ENCODE data around the gene SCFD2. TPM values are rescaled to one million over a fixed set of nuclear protein-coding genes. Genes with fewer than 3 reads are reported as not detected.
A peak's percentile ranks its signal among the peaks of the same experiment; 100 is the strongest.

SCFD2 gene
- polyA plus RNA-seq, 1 donor from 2014 or later: 17.2 TPM

DNA sequence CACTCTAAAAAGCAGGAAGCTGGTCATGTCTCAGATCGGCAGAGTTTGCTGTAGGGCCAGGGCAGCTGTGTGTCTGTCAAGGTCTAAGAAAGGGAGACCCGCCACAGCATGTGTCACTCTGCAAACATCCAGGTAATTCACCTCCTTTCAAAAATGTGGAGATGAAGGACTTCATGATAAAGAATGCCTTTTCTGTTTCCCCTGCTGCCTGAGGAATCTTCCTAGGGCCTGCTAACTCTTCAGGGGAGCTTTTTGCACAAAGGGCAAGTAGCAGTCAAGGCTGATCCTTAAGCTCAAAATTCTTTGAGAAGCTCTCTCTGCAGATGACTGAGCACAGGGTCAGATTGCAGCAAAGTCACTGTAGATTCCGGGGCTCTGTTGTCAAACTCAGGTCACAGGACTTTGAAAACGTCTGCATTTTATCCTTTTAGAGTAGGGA, 482.7 kb downstream of the SCFD2 start:
- H3K4me3 Mint-ChIP-seq: no peak overlapping the region

DNA sequence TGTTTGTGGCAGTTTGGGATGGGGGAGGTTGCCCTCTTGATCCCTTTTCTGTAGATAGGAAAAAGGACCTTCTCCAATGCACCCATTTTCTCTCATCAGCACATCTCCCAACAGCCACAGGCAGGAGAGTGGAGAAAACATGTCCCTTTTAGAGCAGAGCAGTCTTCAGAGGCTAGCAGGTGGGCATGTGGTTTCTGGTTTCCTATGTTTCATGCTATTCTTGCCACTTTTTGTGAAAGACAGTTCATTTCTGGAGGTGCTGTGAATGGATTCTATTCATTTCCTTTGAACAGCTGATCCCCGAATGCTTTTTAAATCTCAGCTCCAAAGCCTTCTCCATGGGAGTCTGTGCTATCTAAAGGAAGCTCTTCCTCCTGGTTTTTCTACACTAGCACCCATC, 484.9 kb downstream of the SCFD2 start:
- Mint-ChIP-seq H3K9me3 (peaks cover 0 to under 1% (median 0%) of the 10 kb centered on the region in 3 donors), H3K27ac (no peak overlapping the region), H3K27me3 (no peaks in the 10 kb centered on the region), H3K4me3 (no peak overlapping the region), H3K4me1 (peaks cover 0 to 1% (median 0%) of the 10 kb centered on the region in 3 donors), H3K36me3 (peaks cover 6% of the 10 kb centered on the region)

More for the DNA sequence above, 482.7 kb downstream of the SCFD2 start:
- no peaks in the 10 kb centered on the region for H3K4me1 Mint-ChIP-seq
- H3K9me3 Mint-ChIP-seq: peaks cover 0 to 5% (median 0%) of the 10 kb centered on the region in 3 donors
- no peaks in the 10 kb centered on the region for H3K27me3 Mint-ChIP-seq
- no peak overlapping the region for H3K27ac Mint-ChIP-seq
- H3K36me3 Mint-ChIP-seq: peaks cover 7% of the 10 kb centered on the region

DNA sequence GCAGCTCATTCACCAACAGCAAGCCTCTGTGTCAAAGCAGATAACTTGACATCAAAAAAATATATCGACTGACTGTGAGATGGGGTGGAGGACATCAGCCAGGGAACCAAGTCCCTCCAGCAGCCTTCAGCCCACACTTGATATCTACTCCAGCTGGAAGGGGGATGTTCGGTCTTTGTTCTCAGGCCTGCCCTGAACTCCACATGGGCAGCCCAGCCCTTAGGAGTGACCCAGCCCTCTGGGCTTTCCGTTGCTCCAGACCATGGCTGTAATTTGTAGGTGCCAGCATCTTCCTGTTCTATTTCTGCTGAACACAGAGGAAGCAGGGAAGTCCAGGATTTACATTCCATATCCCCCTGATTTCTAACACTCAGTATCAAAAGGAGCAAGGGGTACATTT, 486.4 kb downstream of the SCFD2 start:
- Mint-ChIP-seq H3K9me3 (no peaks in the 10 kb centered on the region), H3K4me1 (peaks cover 0 to 1% (median 0%) of the 10 kb centered on the region in 3 donors), H3K27ac (no peak overlapping the region), H3K36me3 (peaks cover 12% of the 10 kb centered on the region), H3K4me3 (no peak overlapping the region), H3K27me3 (no peaks in the 10 kb centered on the region)

DNA sequence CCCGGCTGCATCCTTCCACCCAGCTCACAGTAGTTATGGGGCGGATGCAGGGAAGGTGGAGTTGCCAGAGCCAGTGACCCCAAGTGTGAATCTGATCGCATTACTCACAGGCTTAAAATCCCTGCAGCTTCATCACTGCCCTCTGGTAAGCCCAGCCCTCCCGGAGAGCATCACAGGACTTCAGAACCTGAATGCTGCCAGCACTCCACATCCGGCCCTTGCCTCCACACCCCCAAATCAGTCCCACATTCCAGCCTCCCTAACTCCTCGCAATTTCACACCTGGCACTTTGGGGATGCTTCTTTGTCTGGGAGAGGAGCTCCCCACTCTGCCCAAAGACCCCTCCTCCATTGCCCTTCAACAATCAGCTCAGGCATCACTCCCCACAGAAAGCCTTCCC, 488.2 kb downstream of the SCFD2 start:
- Mint-ChIP-seq H3K27ac (no peak overlapping the region), H3K4me1 (peaks cover 0 to 1% (median 0%) of the 10 kb centered on the region in 3 donors), H3K9me3 (no peaks in the 10 kb centered on the region), H3K4me3 (no peak overlapping the region), H3K27me3 (no peaks in the 10 kb centered on the region), H3K36me3 (peaks cover 15% of the 10 kb centered on the region)

DNA sequence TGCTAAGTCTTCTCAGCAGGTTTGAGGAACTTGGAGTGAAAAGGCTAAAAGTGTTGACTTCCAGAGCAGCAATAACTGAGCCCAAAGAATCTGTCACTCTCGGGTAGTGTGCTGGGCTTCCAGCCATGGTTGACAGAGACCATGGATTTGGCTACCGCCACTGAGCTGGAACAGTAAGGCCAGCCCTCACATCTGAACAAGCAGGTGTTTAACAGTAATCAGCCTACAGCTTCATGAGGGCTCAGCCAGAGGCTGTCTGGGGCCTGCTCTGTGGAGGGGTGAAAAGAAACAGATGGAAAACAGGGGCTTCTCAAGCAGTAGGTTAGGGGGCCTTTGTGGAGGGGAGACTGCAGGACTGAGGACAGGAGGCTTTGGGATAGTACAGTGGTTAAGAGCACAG, 488.8 kb downstream of the SCFD2 start:
- H3K27ac Mint-ChIP-seq: no peak overlapping the region
- no peak overlapping the region for H3K4me3 Mint-ChIP-seq
- H3K27me3 Mint-ChIP-seq: no peaks in the 10 kb centered on the region
- H3K36me3 Mint-ChIP-seq: peaks cover 17% of the 10 kb centered on the region
- no peaks in the 10 kb centered on the region for H3K9me3 Mint-ChIP-seq
- peaks cover 0 to 1% (median 0%) of the 10 kb centered on the region in 3 donors for H3K4me1 Mint-ChIP-seq

DNA sequence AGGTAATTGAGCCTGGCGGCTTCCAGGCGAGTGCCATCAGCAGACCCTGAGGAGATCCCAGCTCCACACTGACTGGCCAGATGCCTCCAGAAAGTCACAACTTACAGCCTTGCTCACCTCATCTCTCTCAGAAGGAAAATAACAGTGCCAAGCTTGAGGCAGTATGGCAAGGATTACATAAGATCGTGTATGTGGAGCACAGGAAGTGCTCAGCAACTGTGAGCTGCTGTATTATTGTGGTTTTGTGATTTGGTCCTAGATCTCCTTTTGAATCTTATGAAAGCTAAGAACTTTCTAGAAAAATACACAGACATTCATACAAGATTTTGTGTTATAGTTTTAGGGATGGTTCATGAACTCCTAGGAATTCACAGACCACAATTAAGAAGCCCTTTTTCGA, 489.8 kb downstream of the SCFD2 start:
- Mint-ChIP-seq H3K4me3 (no peak overlapping the region), H3K36me3 (peaks cover 13% of the 10 kb centered on the region), H3K4me1 (peaks cover 0 to 1% (median 0%) of the 10 kb centered on the region in 3 donors), H3K9me3 (no peaks in the 10 kb centered on the region), H3K27me3 (no peaks in the 10 kb centered on the region), H3K27ac (no peak overlapping the region)

DNA sequence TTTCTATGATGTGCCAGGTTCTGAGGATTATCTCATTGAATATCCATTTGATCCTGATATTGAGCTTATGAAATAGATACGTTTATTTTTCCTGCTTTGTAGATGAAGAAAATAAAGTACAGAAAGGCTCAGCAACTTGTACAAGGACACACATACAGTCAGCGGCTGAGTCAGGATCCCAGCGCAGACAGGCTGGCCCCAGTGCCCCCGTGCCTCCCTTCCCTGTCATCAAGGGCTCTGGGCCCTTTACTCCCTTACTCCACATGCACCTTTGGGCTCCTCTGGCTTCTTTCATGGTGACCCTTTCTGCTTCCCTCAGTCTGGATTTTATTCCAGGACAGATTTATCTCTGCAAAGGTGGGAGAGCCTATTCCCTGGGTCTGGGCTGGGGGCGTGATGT, 490.9 kb downstream of the SCFD2 start:
- peaks cover 17% of the 10 kb centered on the region for H3K36me3 Mint-ChIP-seq
- H3K27me3 Mint-ChIP-seq: no peaks in the 10 kb centered on the region
- H3K27ac Mint-ChIP-seq: no peak overlapping the region
- no peak overlapping the region for H3K4me3 Mint-ChIP-seq
- no peaks in the 10 kb centered on the region for H3K9me3 Mint-ChIP-seq
- peaks cover 0 to 1% (median 0%) of the 10 kb centered on the region in 3 donors for H3K4me1 Mint-ChIP-seq

DNA sequence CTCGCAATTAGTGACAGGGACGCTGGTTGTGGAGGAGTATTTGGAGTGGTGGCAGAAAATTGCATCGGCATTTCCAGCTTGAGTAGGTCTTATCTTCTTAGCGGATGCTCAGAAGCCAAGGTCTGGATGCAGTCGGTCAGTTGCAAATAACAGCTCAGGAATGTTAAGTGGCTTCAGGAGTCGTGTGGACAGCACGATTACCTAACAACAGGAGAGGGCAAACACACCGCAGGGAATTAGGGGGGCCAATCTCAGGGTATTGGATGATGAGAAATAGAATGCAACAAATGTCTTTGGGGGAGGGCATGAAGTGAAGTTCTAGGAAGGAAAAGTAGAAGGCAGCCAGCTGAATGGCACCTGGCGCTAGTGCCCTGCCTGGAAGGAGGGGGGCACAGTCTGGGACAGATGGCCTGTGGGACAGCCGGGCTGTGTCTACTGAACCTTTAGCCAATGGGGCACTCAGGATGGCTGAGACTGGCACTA, 492.0 kb downstream of the SCFD2 start:
- Mint-ChIP-seq H3K4me1 (peaks cover 0 to 1% (median 0%) of the 10 kb centered on the region in 3 donors), H3K9me3 (no peaks in the 10 kb centered on the region)

DNA sequence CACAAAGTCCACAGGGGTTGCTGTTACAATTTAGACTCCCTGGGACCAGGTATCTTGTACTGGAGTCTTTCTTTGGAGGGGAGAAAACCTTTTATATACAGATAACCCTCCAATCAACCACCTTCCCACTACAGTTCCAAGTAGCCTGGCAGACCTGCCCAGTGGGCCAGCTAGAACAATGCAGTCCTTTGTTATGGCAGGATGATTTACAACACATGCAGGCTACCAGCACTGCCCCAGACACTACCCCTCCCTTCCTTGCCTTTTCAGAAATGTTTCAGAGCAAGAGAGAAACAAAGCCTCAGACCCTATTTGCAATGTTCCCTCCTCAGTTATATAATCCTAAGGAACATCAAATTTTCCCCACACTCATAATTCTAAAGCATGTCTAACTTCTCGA, 492.7 kb downstream of the SCFD2 start:
- peaks cover 0 to 4% (median 0%) of the 10 kb centered on the region in 3 donors for H3K4me1 Mint-ChIP-seq
- no peak overlapping the region for H3K4me3 Mint-ChIP-seq
- H3K36me3 Mint-ChIP-seq: peaks cover 19% of the 10 kb centered on the region
- no peak overlapping the region for H3K27ac Mint-ChIP-seq
- H3K27me3 Mint-ChIP-seq: no peaks in the 10 kb centered on the region
- no peaks in the 10 kb centered on the region for H3K9me3 Mint-ChIP-seq

More for the DNA sequence above, 492.0 kb downstream of the SCFD2 start:
- peaks cover 19% of the 10 kb centered on the region for H3K36me3 Mint-ChIP-seq
- no peak overlapping the region for H3K27ac Mint-ChIP-seq
- H3K27me3 Mint-ChIP-seq: no peaks in the 10 kb centered on the region
- no peak overlapping the region for H3K4me3 Mint-ChIP-seq

DNA sequence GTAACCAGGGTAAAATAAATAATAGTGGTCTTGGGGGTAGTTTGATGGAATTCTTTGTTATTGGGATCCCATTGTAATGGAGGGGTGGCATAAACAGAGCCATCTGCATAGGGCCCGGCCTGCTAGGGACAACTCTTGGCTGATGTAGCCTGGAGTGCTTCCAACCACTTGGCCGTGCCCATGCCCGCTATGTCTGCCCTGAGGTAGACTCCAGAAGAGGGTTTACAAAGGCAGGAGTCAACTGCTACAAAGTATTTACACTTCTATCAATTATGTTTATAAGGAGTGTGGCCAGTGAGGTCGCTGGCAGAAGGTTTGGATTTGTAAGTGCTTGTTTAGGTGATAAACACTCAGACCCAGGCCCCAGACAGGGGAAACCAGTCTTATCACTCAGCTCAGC, 495.6 kb downstream of the SCFD2 start:
- no peaks in the 10 kb centered on the region for H3K9me3 Mint-ChIP-seq
- H3K27me3 Mint-ChIP-seq: peaks cover 1% of the 10 kb centered on the region
- no peak overlapping the region for H3K27ac Mint-ChIP-seq
- H3K36me3 Mint-ChIP-seq: peaks cover 12% of the 10 kb centered on the region
- H3K4me3 Mint-ChIP-seq: no peak overlapping the region
- H3K4me1 Mint-ChIP-seq: peaks cover 0 to 4% (median 0%) of the 10 kb centered on the region in 3 donors

DNA sequence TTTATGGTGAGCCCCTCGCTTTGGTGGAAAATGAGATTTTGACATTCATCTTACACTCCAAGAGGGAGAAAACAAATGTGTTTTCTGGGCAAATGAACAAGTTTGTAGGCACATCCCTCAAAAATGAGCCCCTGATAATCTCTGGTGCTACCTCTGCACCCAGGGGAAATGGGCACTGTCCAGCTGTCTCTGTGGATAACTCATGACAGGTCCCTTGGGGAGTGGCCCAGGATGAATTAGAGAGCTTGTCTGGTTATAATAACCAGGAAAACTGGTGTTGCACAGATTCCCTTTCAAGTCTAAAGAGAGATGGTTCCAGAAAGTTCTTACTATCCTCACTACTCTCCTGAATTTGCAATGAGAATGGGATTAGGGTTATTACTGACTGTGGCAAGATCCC, 496.2 kb downstream of the SCFD2 start:
- Mint-ChIP-seq H3K27ac (no peak overlapping the region), H3K4me3 (no peak overlapping the region), H3K4me1 (peaks cover 0 to 4% (median 0%) of the 10 kb centered on the region in 3 donors), H3K36me3 (peaks cover 11% of the 10 kb centered on the region), H3K9me3 (no peaks in the 10 kb centered on the region), H3K27me3 (peaks cover 1% of the 10 kb centered on the region)

DNA sequence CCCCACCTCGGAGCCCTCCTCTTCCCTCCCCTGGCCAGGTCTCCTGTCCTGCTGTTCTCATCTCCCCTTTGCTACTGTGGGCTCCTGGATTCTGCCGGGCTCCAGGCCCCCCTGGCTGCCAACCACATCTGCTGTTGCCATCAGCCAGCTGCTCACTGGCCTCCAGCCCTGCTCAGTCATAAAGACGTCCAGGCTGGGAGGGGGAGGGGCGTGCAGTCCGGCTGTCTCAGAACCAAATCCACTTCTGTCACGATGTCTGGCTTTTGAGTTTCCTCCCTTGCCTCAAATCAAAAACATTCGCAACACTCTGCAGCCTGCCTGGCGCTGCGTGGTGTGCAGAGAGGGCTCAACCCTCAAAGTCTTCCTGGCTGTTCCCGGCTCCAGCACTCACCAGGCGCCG, 496.7 kb downstream of the SCFD2 start:
- Mint-ChIP-seq H3K9me3 (no peaks in the 10 kb centered on the region), H3K4me3 (no peak overlapping the region), H3K36me3 (peaks cover 11% of the 10 kb centered on the region), H3K27me3 (peaks cover 1% of the 10 kb centered on the region), H3K27ac (no peak overlapping the region), H3K4me1 (peaks cover 0 to 4% (median 0%) of the 10 kb centered on the region in 3 donors)

DNA sequence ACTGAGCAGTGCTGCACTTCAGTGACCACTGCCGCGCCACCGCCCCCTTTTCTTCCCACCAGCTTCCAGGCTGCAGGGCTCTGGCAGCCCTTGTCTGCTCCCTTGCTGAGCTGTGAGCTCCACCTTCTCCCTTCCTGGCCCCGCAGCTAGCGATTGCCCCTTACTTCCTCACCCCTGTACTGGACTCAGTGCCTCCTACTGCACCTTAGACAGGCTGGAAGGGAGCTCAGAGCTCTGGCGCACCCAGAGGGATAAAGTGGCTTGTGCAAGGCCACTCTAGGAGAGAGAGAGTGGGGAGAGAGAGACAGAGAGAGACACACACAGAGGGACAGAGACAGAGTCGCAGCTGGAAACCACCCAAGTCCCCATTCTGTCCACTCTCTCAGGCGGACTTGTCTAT, 497.7 kb downstream of the SCFD2 start:
- peaks cover 0 to 4% (median 0%) of the 10 kb centered on the region in 3 donors for H3K4me1 Mint-ChIP-seq
- H3K27ac Mint-ChIP-seq: peak overlapping the region in 1 of 3 donors; percentile 3
- H3K9me3 Mint-ChIP-seq: no peaks in the 10 kb centered on the region
- no peak overlapping the region for H3K4me3 Mint-ChIP-seq
- peaks cover 11% of the 10 kb centered on the region for H3K36me3 Mint-ChIP-seq
- H3K27me3 Mint-ChIP-seq: peaks cover 8% of the 10 kb centered on the region

DNA sequence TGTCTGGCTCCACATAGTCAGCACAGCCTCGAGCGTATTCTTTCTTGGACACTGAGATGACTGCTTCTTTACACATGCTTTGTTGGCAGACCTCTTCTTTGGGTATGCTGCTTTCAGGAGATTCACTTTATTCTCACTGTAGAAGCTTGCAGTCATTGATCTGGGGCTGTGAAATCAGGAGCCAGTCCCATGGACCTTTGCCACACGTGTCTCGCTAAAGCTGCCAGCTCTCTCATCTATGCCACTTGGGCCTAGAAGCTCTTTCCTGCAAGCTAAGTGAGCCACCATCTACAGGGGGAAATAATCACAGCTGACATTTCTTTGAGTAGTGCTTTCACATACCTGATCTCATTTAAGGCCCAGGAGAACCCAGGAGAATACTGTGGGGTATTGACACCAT, 498.7 kb downstream of the SCFD2 start:
- Mint-ChIP-seq H3K4me1 (peaks cover 0 to 4% (median 0%) of the 10 kb centered on the region in 3 donors), H3K36me3 (peaks cover 6% of the 10 kb centered on the region), H3K27ac (no peak overlapping the region), H3K4me3 (no peak overlapping the region), H3K9me3 (no peaks in the 10 kb centered on the region), H3K27me3 (peaks cover 12% of the 10 kb centered on the region)

DNA sequence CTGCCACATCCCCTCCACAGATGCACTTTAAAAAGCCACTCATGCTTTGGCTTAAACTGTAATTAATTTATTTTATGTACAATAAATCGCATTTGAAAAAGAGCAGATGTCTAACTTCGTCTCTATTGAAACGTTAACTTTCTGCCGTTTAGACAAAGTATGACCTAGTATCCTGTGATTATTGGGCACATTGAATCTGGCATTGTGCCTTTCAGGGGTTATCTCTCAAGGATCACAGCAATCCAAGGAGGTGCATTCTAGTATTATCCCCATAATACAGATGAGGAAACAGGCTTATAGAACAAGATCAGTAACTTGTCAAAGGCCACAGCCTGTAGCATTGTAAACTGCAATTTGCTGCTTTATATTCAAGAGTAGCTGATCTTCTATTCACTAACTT, 499.1 kb downstream of the SCFD2 start:
- H3K27ac Mint-ChIP-seq: no peak overlapping the region

DNA sequence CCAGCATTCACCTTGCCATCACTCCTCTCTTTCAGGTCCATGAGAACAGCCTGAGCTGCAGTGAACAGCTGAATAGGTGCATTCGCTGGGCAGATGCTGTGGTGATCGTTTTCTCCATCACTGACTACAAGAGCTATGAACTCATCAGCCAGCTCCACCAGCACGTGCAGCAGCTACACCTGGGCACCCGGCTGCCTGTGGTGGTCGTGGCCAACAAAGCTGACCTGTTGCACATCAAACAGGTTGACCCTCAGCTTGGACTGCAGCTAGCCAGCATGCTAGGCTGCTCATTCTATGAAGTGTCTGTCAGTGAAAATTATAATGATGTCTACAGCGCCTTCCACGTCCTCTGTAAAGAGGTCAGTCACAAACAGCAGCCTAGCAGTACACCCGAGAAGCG, 500.6 kb downstream of the SCFD2 start:
- H3K9me3 Mint-ChIP-seq: no peaks in the 10 kb centered on the region
- peaks cover 5 to 9% (median 9%) of the 10 kb centered on the region in 3 donors for H3K4me1 Mint-ChIP-seq

More for the DNA sequence above, 499.1 kb downstream of the SCFD2 start:
- peak overlapping the region in 1 of 4 donors; percentile 1 for H3K4me3 Mint-ChIP-seq
- H3K4me1 Mint-ChIP-seq: peaks cover 0 to 4% (median 0%) of the 10 kb centered on the region in 3 donors
- H3K9me3 Mint-ChIP-seq: no peaks in the 10 kb centered on the region
- H3K27me3 Mint-ChIP-seq: peaks cover 12% of the 10 kb centered on the region
- peaks cover 6% of the 10 kb centered on the region for H3K36me3 Mint-ChIP-seq

More for the DNA sequence above, 500.6 kb downstream of the SCFD2 start:
- peaks cover 22% of the 10 kb centered on the region for H3K27me3 Mint-ChIP-seq
- peaks cover 5% of the 10 kb centered on the region for H3K36me3 Mint-ChIP-seq
- H3K27ac Mint-ChIP-seq: no peak overlapping the region
- H3K4me3 Mint-ChIP-seq: peak overlapping the region in 1 of 4 donors; percentile 71
